NB4 (cell line): ENCODE measurements around the gene SRCAP.

Experiments
- CTCF ChIP-seq: IDR thresholded peaks from one replicate; pipeline ENCODE4 v1.5.1; 2012; ENCODE audit warnings: low read depth, low read length
- MAX ChIP-seq: IDR thresholded peaks from 2 replicates; pipeline ENCODE4 v1.6.1; 2011; ENCODE audit warnings: low read depth, low read length
- MYC ChIP-seq: IDR thresholded peaks from 2 replicates; pipeline ENCODE4 v1.6.1; 2011; ENCODE audit warnings: low read depth, low read length
- POLR2A ChIP-seq: IDR thresholded peaks from 2 replicates; pipeline ENCODE4 v1.6.1; 2011; ENCODE audit warnings: mild to moderate bottlenecking; ENCODE audit not compliant: insufficient read length; ENCODE audit errors: extremely low read depth

GRCh38 chr16:30762991-30763725, 64.2 kb downstream of the SRCAP start:
- TF ChIP-seq CTCF (no peak), POLR2A (no peak), MAX (no peak), MYC (no peak)
